A673 (cell line): ENCODE data around the gene HEPHL1. TPM values are rescaled to one million over a fixed set of nuclear protein-coding genes. Genes with fewer than 3 reads are reported as not detected.

Experiments used
- BruUV-seq: library from RNA; stranded (reverse); fragments of 400-500 nt; replicated peaks from 2 replicates; lab custom pipeline; 2021; lab: Mats Ljungman, UMichigan
- CTCF ChIA-PET: fragments of 300-600 bp; sonication (Branson Sonifier 250); formaldehyde crosslinking; loops from one replicate; lab custom pipeline; 2022; ENCODE audit warnings: antibody characterized with exemption; lab: Charles Lee
- POLR2A ChIA-PET: fragments of 300-600 bp; sonication (Branson Sonifier 250); formaldehyde crosslinking; loops from one replicate; lab custom pipeline; 2022; ENCODE audit warnings: antibody characterized with exemption; ENCODE audit not compliant: low non-redundant PET; lab: Charles Lee
- DNase-seq: peaks from one replicate; pipeline ENCODE4 v3.0.0-alpha.2; 2015; ENCODE audit warnings: low spot score
- H3K27ac ChIP-seq: fragments of 200-600 bp; sonication (generic); 2 replicates; pipeline ENCODE4 v1.5.1; 2016; ENCODE audit warnings: mixed run types, low read depth, mild to moderate bottlenecking, mixed read lengths, antibody characterized with exemption, low read length; ENCODE audit not compliant: poor library complexity, severe bottlenecking
- H3K27me3 ChIP-seq: fragments of 200-600 bp; sonication (generic); replicated peaks from 2 replicates; pipeline ENCODE4 v1.6.1; 2017; ENCODE audit warnings: mixed run types, low read depth, mild to moderate bottlenecking, mixed read lengths, antibody characterized with exemption, low read length; ENCODE audit not compliant: insufficient read depth, poor library complexity
- H3K36me3 ChIP-seq: fragments of 200-600 bp; sonication (generic); 2 replicates; pipeline ENCODE4 v1.6.1; 2016; ENCODE audit warnings: mixed run types, mild to moderate bottlenecking, mixed read lengths, antibody characterized with exemption, low read length; ENCODE audit not compliant: insufficient read depth, poor library complexity, severe bottlenecking
- H3K4me1 ChIP-seq: fragments of 200-600 bp; sonication (generic); 2 replicates; pipeline ENCODE4 v1.6.1; 2017; ENCODE audit warnings: mixed run types, mild to moderate bottlenecking, mixed read lengths, antibody characterized with exemption, low read length; ENCODE audit not compliant: insufficient read depth, poor library complexity, severe bottlenecking
- H3K4me3 ChIP-seq: fragments of 200-600 bp; sonication (generic); 2 replicates; pipeline ENCODE4 v1.5.1; 2016; ENCODE audit warnings: low read depth, mixed run types, mild to moderate bottlenecking, mixed read lengths, low read length; ENCODE audit not compliant: poor library complexity, severe bottlenecking
- H3K9me3 ChIP-seq: fragments of 200-600 bp; sonication (generic); 2 replicates; pipeline ENCODE4 v1.6.1; 2016; ENCODE audit warnings: mixed run types, low read depth, mild to moderate bottlenecking, mixed read lengths, antibody characterized with exemption, low read length; ENCODE audit not compliant: poor library complexity, severe bottlenecking
- EZH2 ChIP-seq: fragments of 200-600 bp; sonication (generic); IDR thresholded peaks from 2 replicates; pipeline ENCODE4 v1.6.1; 2017; ENCODE audit warnings: borderline replicate concordance, low read depth, mild to moderate bottlenecking, mixed read lengths, antibody characterized with exemption, low read length; ENCODE audit not compliant: poor library complexity, severe bottlenecking
- intact Hi-C: fragments of 100-400 bp; cut with micrococcal nuclease; formaldehyde crosslinking; loops from one replicate; pipeline ENCODE4 v1.10.0; 2022; ENCODE audit not compliant: unreplicated experiment
- total RNA-seq: library from RNA; stranded (reverse); gene quantifications from 2 replicates; pipeline ENCODE4 v1.2.3, GENCODE V29; 2021
- TF ChIP-seq, protein P1 (sequence below): fragments of 300-800, 200-600 bp; sonication (generic); conservative IDR thresholded peaks from 2 replicates; pipeline ENCODE4 v1.5.1; 2017; ENCODE audit warnings: low read depth, mild to moderate bottlenecking, antibody characterized with exemption, low read length, moderate library complexity, mixed read lengths

The HEPHL1 gene
- total RNA-seq, 1 experiment from 2014 or later = not detected

DNA sequence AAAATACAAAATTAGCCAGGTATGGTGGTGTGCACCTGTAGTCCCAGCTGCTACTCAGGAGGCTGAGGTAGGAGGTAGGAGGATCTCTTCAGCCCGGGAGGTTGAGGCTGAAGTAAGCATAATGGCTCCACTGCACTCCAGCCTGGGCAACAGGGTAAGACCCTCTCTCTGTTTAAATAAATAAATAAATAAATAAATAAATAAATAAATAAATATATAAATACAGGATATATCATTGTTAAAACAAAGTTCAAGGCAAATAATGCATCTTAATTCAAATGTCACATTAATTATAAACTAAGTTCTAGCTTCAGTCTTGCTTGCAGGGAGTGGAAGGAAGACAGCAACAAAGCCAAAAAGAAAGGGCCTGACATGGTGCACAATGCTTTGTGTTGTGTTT, 63.0 kb downstream of the HEPHL1 start:
- Histone ChIP-seq H3K4me1 (no peaks in the 10 kb centered on the region), H3K4me3 (no peak overlapping the region), H3K27me3 (peaks cover 37% of the 10 kb centered on the region), H3K36me3 (no peaks in the 10 kb centered on the region), H3K9me3 (no peaks in the 10 kb centered on the region), H3K27ac (no peak overlapping the region)
- TF ChIP-seq, protein P1, sequence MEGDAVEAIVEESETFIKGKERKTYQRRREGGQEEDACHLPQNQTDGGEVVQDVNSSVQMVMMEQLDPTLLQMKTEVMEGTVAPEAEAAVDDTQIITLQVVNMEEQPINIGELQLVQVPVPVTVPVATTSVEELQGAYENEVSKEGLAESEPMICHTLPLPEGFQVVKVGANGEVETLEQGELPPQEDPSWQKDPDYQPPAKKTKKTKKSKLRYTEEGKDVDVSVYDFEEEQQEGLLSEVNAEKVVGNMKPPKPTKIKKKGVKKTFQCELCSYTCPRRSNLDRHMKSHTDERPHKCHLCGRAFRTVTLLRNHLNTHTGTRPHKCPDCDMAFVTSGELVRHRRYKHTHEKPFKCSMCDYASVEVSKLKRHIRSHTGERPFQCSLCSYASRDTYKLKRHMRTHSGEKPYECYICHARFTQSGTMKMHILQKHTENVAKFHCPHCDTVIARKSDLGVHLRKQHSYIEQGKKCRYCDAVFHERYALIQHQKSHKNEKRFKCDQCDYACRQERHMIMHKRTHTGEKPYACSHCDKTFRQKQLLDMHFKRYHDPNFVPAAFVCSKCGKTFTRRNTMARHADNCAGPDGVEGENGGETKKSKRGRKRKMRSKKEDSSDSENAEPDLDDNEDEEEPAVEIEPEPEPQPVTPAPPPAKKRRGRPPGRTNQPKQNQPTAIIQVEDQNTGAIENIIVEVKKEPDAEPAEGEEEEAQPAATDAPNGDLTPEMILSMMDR = no peak
- TF ChIP-seq EZH2 = no peak
- intact Hi-C loops = no loop called here
- DNase-seq = no peak
- BruUV-seq = no TSS peak
- ChIA-PET CTCF (no interaction called here), POLR2A (no interaction called here)

DNA sequence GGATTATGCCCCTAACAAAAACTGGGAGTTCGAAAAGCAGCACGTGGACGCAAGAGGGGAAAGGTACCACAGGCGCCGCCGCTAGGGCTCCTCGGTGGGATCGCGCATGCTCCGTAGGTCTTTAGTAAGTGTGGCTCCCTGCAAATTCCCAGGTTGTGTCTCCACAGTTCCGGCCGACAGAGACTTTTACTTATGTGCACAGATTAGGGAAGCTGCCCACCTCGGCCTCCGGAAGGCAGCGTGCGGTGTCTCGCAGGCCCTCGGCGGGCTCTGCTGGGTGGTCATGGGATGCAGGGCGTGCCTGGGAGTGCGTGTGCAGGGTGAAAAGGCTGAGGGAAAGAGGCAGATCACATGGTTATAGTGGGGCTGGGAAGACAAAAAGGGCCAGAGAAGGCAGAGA, 67.8 kb downstream of the HEPHL1 start:
- no peak for DNase-seq
- ChIA-PET POLR2A (no interaction called here), CTCF (no interaction called here)
- H3K9me3 ChIP-seq = no peaks in the 10 kb centered on the region
- no peaks in the 10 kb centered on the region for H3K36me3 ChIP-seq
- H3K27me3 ChIP-seq = peaks cover 23% of the 10 kb centered on the region
- no peak overlapping the region for H3K27ac ChIP-seq
- intact Hi-C loops = no loop called here
- H3K4me1 ChIP-seq = no peaks in the 10 kb centered on the region
- no peak for TF ChIP-seq EZH2
- TF ChIP-seq, protein P1 = no peak
- BruUV-seq = no TSS peak
- H3K4me3 ChIP-seq = no peak overlapping the region

DNA sequence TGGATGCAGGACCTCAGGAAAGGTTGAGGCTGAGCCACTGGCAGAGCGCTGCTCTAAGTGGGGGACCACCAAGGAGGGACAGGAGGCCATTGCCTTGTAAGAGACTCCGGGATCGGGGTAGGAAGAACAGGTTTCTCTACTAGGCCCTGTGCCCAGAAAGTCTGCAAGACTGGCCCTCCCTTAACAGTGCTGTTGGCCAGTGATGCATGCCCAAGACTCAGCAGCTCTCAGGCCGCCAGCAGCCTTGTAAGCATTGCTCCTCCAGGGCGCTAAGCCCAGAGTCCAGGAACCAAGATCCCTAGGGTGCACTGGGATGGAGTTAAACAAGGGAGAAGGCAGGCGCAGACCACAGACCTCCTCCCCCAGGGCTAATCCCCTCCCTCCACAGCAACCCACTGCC, 68.2 kb downstream of the HEPHL1 start:
- no peak for TF ChIP-seq EZH2
- TF ChIP-seq, protein P1 = no peak
- ChIA-PET POLR2A (no interaction called here), CTCF (no interaction called here)
- intact Hi-C loops = no loop called here
- no peak for DNase-seq
- no peak overlapping the region for H3K27ac ChIP-seq
- no peaks in the 10 kb centered on the region for H3K9me3 ChIP-seq
- no peak overlapping the region for H3K4me3 ChIP-seq
- no TSS peak for BruUV-seq
- H3K4me1 ChIP-seq = no peaks in the 10 kb centered on the region
- H3K36me3 ChIP-seq = no peaks in the 10 kb centered on the region
- peaks cover 23% of the 10 kb centered on the region for H3K27me3 ChIP-seq
